WI38 (cell line): ENCODE results near the gene LRRC9.

Experiments used
- H3K4me3 ChIP-seq: 2 replicates; pipeline ENCODE4 v1.5.1; 2011; ENCODE audit warnings: low read depth, mild to moderate bottlenecking, control low read depth, low read length
- CTCF ChIP-seq: IDR thresholded peaks from 2 replicates; pipeline ENCODE4 v1.5.1; 2012; ENCODE audit warnings: low read depth, mild to moderate bottlenecking, control low read depth, low read length

Gene LRRC9

GRCh38 chr14:60067882-60068281, 147.9 kb downstream of the LRRC9 start:
- H3K4me3 ChIP-seq, result no peak overlapping the region
- TF ChIP-seq CTCF, result no peak

DNA sequence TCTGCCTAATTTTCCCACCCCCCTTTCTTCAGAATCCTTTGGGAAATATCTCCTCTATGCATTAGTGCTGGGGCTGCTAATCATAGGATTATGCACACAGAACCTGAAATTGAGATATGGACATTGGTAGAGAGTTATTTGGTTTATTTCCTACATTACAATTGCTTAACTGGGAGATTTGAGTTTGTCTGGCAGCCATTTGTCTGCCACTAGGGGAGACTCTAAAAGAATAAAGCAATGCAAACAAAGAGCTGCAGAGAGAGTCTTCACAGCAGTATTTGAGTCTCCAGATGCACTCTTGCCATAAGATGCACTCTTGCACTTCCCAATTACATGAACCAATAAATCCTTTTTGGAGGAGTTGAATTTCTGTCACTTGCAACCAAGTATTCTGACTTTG, 159.8 kb downstream of the LRRC9 start:
- H3K4me3 ChIP-seq, result no peak overlapping the region
- TF ChIP-seq CTCF, result no peak

- H3K4me3 ChIP-seq, result no peak overlapping the region
- TF ChIP-seq CTCF, result no peak
These were observed 165.1 kb downstream of the LRRC9 start for GRCh38 chr14:60085085-60085484.

GRCh38 chr14:60085693-60086092, 165.7 kb downstream of the LRRC9 start:
- no peak for TF ChIP-seq CTCF
- no peak overlapping the region for H3K4me3 ChIP-seq

- TF ChIP-seq CTCF, result no peak
- H3K4me3 ChIP-seq, result no peak overlapping the region
These were observed 167.7 kb downstream of the LRRC9 start for GRCh38 chr14:60087668-60088067.

GRCh38 chr14:60089221-60089620, 169.3 kb downstream of the LRRC9 start:
- TF ChIP-seq CTCF, result no peak

DNA sequence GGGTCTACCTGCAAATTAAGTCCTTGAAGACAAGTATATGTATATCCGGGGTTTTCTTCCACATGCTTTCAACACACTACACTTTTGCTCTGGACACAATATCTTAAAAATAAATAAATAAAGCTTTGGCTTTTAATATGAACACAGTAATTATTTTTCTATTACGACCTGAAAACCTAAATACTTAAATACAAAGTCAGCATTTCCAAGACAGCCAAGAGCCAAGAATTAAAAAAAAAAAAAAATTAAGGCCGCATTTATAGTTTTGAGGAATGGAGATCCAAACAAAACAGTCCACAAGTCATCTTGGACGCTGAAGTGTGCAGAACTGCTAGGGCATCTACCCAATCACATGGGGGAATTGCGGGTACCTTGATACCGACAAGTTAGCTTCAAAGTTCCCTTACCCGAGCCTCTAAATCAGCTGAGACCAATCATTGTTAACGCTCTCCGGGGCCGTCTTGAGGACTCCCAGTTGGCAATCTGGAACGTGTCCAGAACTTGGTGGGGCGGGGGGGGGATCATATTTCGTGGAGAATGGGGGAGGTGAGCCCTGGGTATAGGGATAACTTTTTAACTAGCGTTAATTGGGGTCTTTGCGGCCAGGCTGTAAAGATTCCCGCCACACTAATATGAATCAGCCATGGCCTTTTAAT, 171.0 kb downstream of the LRRC9 start:
- no peak for TF ChIP-seq CTCF
- H3K4me3 ChIP-seq, result peak overlapping the region; percentile 92

More at GRCh38 chr14:60089221-60089620, 169.3 kb downstream of the LRRC9 start:
- no peak overlapping the region for H3K4me3 ChIP-seq
